ENCODE results near the gene PRPF31.

- TF ChIP-seq ZNF384 (IDR thresholded peaks at IDR 0.05) (no peak), SUZ12 (IDR thresholded peaks at IDR 0.05) (no peak), FOXA1 (IDR thresholded peaks at IDR 0.05) (no peak), NFRKB (IDR thresholded peaks at IDR 0.05) (no peak), FOXK2 (IDR thresholded peaks at IDR 0.05) (no peak)
- TF ChIP-seq, protein P1, sequence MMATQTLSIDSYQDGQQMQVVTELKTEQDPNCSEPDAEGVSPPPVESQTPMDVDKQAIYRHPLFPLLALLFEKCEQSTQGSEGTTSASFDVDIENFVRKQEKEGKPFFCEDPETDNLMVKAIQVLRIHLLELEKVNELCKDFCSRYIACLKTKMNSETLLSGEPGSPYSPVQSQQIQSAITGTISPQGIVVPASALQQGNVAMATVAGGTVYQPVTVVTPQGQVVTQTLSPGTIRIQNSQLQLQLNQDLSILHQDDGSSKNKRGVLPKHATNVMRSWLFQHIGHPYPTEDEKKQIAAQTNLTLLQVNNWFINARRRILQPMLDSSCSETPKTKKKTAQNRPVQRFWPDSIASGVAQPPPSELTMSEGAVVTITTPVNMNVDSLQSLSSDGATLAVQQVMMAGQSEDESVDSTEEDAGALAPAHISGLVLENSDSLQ (IDR thresholded peaks at IDR 0.05) = no peak
Observed at GRCh38 chr19:54156953-54157352, 41.4 kb downstream of the PRPF31 start.
